ENCODE results near the gene RPS21. TPM values are rescaled to one million over a fixed set of nuclear protein-coding genes. Genes with fewer than 3 reads are reported as not detected.
A peak's percentile ranks its signal among the peaks of the same experiment; 100 is the strongest.
"Not testable (repeated sequence)": the region's sequence is repeated elsewhere in the genome, so short reads cannot be mapped to it uniquely, and the experiment has no call there.

RPS21 gene
- total and polyA plus RNA-seq, 2 of the 13 experiments (the other 11 are each of a cell fraction or from before 2014, with no cell fraction given): 2,647 to 11,063 TPM

- ChIA-PET CTCF (ENCODE audit: low intra/inter-chr PET ratio, low total read pairs) (no interaction called here), POLR2A (interaction anchor here (1.0 kb wide), 2 partner anchors 13 to 15 kb away, joined by 3 read pairs; no protein-coding TSS in a partner anchor)
- BruUV-seq (replicated peaks): no TSS peak
These were observed 38.6 kb downstream of the RPS21 start for GRCh38 chr20:62425281-62426058.

GRCh38 chr20:62426059-62426348 lies 39.1 kb downstream of the RPS21 start:
- H3K27ac ChIP-seq (ENCODE audit: extremely low read length, insufficient read depth, low read length); FAIRE-seq; H2AFZ ChIP-seq (ENCODE audit: low read length); H3K79me2 ChIP-seq (ENCODE audit: insufficient read depth, low read length); H3K4me3 ChIP-seq (replicated peaks in 1 of 3; ENCODE audit: insufficient read depth in 1 of 3, low read depth in 2 of 3, low read length in 3 of 3); CTCF ChIA-PET (ENCODE audit: low intra/inter-chr PET ratio, low total read pairs); H3K9me3 ChIP-seq (ENCODE audit: low read length); BruUV-seq (replicated peaks); intact Hi-C loops (cut with micrococcal nuclease; ENCODE audit: unreplicated experiment); H3K9ac ChIP-seq (ENCODE audit: insufficient read depth, low read depth, low read length); H4K20me1 ChIP-seq (ENCODE audit: insufficient read depth, low read length); in situ Hi-C loops (cut with HindIII; ENCODE audit: extremely low pct_ligation_motif_present, low pct_unique_long_range_greater_than_20kb); H3K4me2 ChIP-seq (ENCODE audit: low read depth, low read length); ATAC-seq; H3K36me3 ChIP-seq (replicated peaks in 1 of 2; ENCODE audit: control insufficient read depth in 1 of 2, insufficient read depth in 2 of 2, low read length in 2 of 2); DNase-seq (ENCODE audit: low spot score): not testable (repeated sequence)
- TF ChIP-seq CENPT (CRISPR knock-in tag; IDR thresholded peaks at IDR 0.05; ENCODE audit: low read depth): 0 out of 2 replicates have a peak, but pooled peaks have one; percentile 65
- POLR2A ChIA-PET: interaction anchor here (1.0 kb wide), 2 partner anchors 13 to 15 kb away, joined by 3 read pairs; no protein-coding TSS in a partner anchor
- WGBS (ENCODE audit: low lambda C conversion rate): 92% methylated on average over 4 of the region's 4 CpGs
- peaks cover 41% of the 10 kb centered on the region for H3K4me1 ChIP-seq (ENCODE audit: insufficient read depth, low read length)
- H3K27me3 ChIP-seq (ENCODE audit: control insufficient read depth in 1 of 2, insufficient read depth in 2 of 2, low read length in 2 of 2): peaks cover 26 to 80% of the 10 kb centered on the region in 2 experiments

More at GRCh38 chr20:62425281-62426058, 38.6 kb downstream of the RPS21 start:
- no peaks in the 10 kb centered on the region for H3K36me3 ChIP-seq (replicated peaks in 1 of 2; ENCODE audit: control insufficient read depth in 1 of 2, insufficient read depth in 2 of 2, low read length in 2 of 2)
- DNase-seq (ENCODE audit: low spot score): no peak
- WGBS (ENCODE audit: low lambda C conversion rate): 43% methylated on average over 19 of the region's 21 CpGs
- in situ Hi-C loops (cut with HindIII; ENCODE audit: extremely low pct_ligation_motif_present, low pct_unique_long_range_greater_than_20kb) (no loop called here), intact Hi-C loops (cut with micrococcal nuclease; ENCODE audit: unreplicated experiment) (no loop called here)
- no peak overlapping the region for H3K4me2 ChIP-seq (ENCODE audit: low read depth, low read length)
- no peak overlapping the region for H3K9ac ChIP-seq (ENCODE audit: insufficient read depth, low read depth, low read length)
- H2AFZ ChIP-seq (ENCODE audit: low read length): no peak overlapping the region
- no peaks in the 10 kb centered on the region for H3K79me2 ChIP-seq (ENCODE audit: insufficient read depth, low read length)
- peaks cover 4% of the 10 kb centered on the region; the same call in 1 of the 2 replicates for H4K20me1 ChIP-seq (ENCODE audit: insufficient read depth, low read length)
- no peaks in the 10 kb centered on the region for H3K9me3 ChIP-seq (ENCODE audit: low read length)
- no peak for FAIRE-seq
- no peak overlapping the region for H3K27ac ChIP-seq (ENCODE audit: extremely low read length, insufficient read depth, low read length)
- TF ChIP-seq ZC3H13 (CRISPR knock-in tag; IDR thresholded peaks at IDR 0.05) (no peak), ZNF841 (CRISPR knock-in tag; IDR thresholded peaks at IDR 0.05; ENCODE audit: borderline replicate concordance) (no peak), NFATC3 (CRISPR knock-in tag; IDR thresholded peaks at IDR 0.05) (no peak), RAD51 (IDR thresholded peaks at IDR 0.05; ENCODE audit: borderline replicate concordance) (no peak), ZSCAN20 (CRISPR knock-in tag; IDR thresholded peaks at IDR 0.05; ENCODE audit: borderline replicate concordance) (no peak)
- peaks cover 25 to 79% of the 10 kb centered on the region in 2 experiments for H3K27me3 ChIP-seq (ENCODE audit: control insufficient read depth in 1 of 2, insufficient read depth in 2 of 2, low read length in 2 of 2)
- ATAC-seq: no peak
- H3K4me1 ChIP-seq (ENCODE audit: insufficient read depth, low read length): peaks cover 35% of the 10 kb centered on the region
- no peak overlapping the region for H3K4me3 ChIP-seq (replicated peaks in 1 of 3; ENCODE audit: insufficient read depth in 1 of 3, low read depth in 2 of 3, low read length in 3 of 3)

Data from HepG2 (cell line).